GM19239 (cell line): Measurements from ENCODE around the gene CHD3.

Experiments
- DNase-seq: peaks from one replicate; pipeline ENCODE4 v3.0.0; 2011; ENCODE audit warnings: low spot score; ENCODE audit not compliant: insufficient read length
- FAIRE-seq: peaks from 2 replicates; lab custom pipeline; 2011; peaks lifted over from hg19 to GRCh38; lab: Jason Lieb, UNC

The CHD3 gene

DNA sequence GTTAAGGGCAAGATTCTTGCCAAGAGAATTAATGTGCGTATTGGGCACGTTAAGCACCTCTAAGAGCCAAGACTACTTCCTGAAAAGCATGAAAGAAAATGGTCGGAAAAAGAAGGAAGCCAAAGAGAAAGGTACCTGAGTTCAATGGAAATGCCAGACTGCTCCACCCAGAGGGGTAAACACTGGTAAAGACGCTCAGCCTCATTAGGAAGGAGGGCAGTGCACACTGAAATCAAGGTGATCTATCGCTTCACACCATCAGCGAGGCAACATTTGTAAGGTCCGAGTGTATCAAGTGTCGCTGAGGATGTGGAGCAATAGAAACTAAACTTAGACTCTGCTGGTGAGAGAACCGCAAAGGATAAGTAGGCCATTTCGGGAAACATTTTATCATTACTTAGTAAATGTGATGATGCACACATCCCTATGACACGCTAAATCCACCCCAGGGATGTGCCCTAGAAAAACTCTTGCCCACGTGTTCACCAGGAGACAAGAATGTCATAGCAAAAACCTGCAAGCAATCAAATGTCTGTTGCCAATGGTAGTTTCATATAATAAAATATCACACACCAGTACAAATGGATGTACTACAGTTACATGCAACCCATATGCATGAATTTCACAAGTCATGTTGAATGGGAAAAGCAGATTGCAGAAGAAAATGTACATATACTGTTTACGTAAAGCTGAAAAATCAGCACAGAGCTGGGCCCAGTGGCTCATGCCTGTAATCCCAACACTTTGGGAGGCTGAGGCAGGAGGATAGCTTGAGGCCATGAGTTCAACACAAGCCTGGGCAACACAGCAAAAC is 67.0 kb downstream of the CHD3 start:
- DNase-seq: no peak
- no peak for FAIRE-seq

DNA sequence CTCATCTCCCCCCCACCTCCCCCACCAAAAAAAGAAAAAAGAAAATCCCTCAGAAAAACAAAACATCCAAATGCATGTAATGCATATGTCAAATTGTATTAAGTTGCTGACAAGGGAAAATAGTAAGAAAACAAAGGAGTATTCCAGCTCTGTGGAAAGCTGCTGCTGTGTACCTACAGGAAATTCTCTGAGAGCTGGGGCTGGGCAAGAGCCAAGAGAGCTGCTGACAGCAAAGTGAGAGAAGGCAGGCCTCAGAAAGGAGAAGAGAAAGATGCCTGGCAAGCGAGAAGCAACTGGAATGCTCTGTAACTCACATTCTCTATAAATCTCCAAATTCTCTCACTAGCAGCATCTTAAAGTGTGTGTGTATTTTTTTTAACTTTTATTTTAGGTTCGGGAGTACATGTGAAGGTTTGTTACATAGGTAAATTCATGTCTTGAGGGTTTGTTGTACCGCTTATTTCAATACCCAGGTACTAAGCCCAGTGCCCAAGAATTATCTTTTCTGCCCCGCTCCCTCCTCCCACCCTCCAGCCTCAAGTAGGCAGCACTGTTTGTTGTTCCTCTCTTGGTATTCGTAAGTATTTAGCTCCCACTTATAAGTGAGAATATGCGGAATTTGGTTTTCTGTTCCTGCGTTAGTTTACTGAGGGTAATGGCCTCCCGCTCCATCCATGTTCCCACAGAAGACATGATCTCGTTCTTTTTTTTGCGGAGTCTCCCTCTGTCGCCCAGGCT is 67.8 kb downstream of the CHD3 start:
- no peak for FAIRE-seq
- no peak for DNase-seq

DNA sequence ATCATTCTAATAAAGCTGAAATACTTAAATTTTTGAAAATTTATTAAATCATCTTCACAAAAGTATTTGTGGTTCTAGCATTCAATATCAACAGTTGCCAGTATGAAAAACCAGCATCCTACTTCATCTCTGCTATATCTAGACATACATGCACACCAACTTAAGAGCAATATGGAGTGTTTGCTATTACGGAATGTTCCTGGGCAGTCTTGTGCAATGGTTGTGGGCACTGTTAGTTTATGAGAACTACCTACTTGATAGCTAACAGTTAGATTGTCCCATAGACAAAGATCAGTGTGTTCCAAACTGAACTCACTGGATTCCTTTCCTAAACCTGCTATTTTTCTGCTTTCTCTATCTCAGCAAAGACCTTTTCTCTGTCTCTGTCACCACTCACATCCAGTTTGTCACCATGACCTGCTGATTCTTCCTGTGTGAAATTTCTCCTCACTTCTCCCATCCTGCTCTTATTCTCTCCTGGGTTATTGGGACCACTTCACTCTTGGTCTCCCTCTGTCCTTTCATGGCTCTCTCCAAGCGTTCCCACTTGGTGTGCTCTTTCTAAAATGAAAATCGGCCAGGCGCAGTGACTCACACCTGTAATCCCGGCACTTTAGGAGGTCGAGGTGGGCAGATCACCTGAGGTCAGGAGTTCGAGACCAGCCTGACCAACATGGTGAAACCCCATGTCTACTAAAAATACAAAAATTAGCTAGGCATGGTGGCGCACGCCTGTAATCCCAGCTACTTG is 71.1 kb downstream of the CHD3 start:
- FAIRE-seq (no peak), DNase-seq (no peak)

DNA sequence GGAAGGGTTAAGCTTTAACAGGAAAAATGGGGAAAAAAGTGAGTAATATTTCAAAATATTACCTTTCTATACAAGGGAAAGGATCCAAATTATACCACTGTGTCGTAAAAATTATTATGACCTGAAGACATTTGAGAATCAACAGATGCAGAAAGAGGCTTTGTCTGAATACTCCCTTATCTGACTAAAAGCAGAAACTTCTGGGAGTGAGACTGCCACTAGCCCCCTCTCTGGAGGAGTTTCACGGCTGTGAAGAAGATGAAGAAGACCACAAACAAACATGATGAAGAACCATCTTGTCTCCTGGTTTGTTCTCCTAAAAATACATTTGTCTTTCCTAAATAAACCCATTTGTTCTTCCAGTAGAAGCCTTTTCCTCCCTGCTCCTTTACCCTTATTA is 72.8 kb downstream of the CHD3 start:
- no peak for FAIRE-seq

More for the DNA sequence above, 72.8 kb downstream of the CHD3 start:
- no peak for DNase-seq
